ENCODE results near the gene GOT1.

GOT1 gene

DNA sequence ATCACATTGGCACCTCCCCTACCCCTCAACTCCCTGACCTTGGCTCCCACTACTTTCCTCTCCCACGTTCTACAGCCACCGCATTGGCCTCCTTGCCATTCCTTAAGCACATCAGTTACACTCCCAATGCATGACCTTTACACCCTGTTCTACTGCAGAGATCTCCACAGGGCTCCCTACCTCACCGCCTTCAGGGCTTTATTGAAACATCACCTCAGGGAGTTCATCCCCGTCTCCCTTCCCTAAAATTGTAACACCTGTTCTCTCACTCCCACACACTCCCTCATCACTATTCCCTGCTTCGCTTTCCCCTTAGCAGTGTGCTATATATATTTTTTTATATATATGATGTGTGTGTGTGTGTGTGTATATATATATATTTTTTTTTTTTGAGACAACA is 82.8 kb downstream of the GOT1 start:
- Histone ChIP-seq H3K4me1 (ENCODE audit: control insufficient read depth in 1 of 2, insufficient read depth in 1 of 2, low read depth in 1 of 2, low read length in 1 of 2) (no peaks in the 10 kb centered on the region), H3K27ac (no peak overlapping the region), H3K27me3 (peaks cover 7% of the 10 kb centered on the region), H3K4me3 (ENCODE audit: low read depth in 1 of 2, low read length in 1 of 2) (no peak overlapping the region), H3K9me3 (no peaks in the 10 kb centered on the region), H3K36me3 (no peaks in the 10 kb centered on the region)
- TF ChIP-seq, protein P1, sequence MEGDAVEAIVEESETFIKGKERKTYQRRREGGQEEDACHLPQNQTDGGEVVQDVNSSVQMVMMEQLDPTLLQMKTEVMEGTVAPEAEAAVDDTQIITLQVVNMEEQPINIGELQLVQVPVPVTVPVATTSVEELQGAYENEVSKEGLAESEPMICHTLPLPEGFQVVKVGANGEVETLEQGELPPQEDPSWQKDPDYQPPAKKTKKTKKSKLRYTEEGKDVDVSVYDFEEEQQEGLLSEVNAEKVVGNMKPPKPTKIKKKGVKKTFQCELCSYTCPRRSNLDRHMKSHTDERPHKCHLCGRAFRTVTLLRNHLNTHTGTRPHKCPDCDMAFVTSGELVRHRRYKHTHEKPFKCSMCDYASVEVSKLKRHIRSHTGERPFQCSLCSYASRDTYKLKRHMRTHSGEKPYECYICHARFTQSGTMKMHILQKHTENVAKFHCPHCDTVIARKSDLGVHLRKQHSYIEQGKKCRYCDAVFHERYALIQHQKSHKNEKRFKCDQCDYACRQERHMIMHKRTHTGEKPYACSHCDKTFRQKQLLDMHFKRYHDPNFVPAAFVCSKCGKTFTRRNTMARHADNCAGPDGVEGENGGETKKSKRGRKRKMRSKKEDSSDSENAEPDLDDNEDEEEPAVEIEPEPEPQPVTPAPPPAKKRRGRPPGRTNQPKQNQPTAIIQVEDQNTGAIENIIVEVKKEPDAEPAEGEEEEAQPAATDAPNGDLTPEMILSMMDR (IDR thresholded peaks at IDR 0.05) = no peak
